ENCODE results near the gene RTEL1. TPM values are rescaled to one million over a fixed set of nuclear protein-coding genes. Genes with fewer than 3 reads are reported as not detected.
A peak's percentile ranks its signal among the peaks of the same experiment; 100 is the strongest.
"Not testable (repeated sequence)": the region's sequence is repeated elsewhere in the genome, so short reads cannot be mapped to it uniquely, and the experiment has no call there.

The RTEL1 gene
- total RNA-seq, 1 experiment from 2014 or later: 39.2 TPM

DNA sequence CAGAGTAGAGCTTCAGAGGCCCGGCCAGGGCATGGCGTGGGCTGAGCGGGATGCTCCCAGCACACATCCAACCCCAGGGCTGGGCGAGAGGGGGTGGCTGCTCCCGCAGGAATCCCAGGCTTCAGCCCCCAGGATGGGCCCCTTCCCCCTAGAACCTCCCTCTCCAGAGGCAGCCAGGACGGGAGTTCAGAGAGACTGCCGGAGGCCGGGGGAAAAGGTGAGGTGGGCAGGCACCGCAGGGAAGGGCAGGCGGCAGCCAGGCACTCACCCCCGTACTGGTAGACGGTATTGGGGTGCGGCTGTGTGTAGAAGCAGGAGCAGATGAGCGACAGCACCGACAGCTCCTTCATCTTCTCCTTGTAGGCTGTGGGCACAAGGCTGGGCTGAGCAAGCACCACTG lies 14.2 kb upstream of the RTEL1 start:
- H3K4me1 Mint-ChIP-seq (ENCODE audit: insufficient read depth, unreplicated experiment): no peaks in the 10 kb centered on the region
- intact Hi-C loops (cut with micrococcal nuclease): loop anchor here (10.0 kb wide), 1 partner anchor 109 kb away; the partner anchor contains the start of gene PTK6
- H3K36me3 Mint-ChIP-seq (ENCODE audit: insufficient read depth, unreplicated experiment): peaks cover 10% of the 10 kb centered on the region
- no peaks in the 10 kb centered on the region for H3K27me3 Mint-ChIP-seq (ENCODE audit: insufficient read depth, unreplicated experiment)
- POLR2A ChIA-PET: no interaction called here
- no TSS peak for BruUV-seq (replicated peaks)
- peak overlapping the region; percentile 74 for H3K4me3 Mint-ChIP-seq (ENCODE audit: unreplicated experiment)
- CTCF ChIA-PET: interaction anchor here (0.7 kb wide), 1 partner anchor 37 kb away, joined by 3 read pairs; no protein-coding TSS in a partner anchor
- no peak for DNase-seq (ENCODE audit: unreplicated experiment)
- TF ChIP-seq, protein P1, sequence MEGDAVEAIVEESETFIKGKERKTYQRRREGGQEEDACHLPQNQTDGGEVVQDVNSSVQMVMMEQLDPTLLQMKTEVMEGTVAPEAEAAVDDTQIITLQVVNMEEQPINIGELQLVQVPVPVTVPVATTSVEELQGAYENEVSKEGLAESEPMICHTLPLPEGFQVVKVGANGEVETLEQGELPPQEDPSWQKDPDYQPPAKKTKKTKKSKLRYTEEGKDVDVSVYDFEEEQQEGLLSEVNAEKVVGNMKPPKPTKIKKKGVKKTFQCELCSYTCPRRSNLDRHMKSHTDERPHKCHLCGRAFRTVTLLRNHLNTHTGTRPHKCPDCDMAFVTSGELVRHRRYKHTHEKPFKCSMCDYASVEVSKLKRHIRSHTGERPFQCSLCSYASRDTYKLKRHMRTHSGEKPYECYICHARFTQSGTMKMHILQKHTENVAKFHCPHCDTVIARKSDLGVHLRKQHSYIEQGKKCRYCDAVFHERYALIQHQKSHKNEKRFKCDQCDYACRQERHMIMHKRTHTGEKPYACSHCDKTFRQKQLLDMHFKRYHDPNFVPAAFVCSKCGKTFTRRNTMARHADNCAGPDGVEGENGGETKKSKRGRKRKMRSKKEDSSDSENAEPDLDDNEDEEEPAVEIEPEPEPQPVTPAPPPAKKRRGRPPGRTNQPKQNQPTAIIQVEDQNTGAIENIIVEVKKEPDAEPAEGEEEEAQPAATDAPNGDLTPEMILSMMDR (IDR thresholded peaks at IDR 0.05; ENCODE audit: unreplicated experiment): no peak
- no peaks in the 10 kb centered on the region for H3K9me3 Mint-ChIP-seq (ENCODE audit: unreplicated experiment)
- no peak overlapping the region for H3K27ac Mint-ChIP-seq (ENCODE audit: low read depth, unreplicated experiment)

DNA sequence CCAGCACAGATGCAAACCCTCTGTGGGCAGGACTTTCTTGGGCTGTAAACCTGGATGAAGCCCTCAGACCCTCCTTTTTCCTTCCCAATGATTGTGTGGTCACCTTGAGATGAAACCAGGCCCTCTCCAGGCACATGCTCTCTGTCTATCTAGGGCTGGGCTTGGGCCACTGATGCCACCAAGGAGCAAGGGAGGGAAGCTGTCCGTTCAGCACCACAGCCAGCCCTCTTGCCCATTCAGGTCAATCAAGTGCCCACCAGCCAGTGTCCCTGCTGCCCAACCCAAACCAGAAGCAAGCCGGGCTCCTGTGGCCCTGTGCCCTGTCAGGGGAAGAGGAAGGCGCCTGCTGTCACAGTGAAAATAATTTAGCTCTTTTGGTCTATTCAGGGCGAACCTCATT lies 12.9 kb upstream of the RTEL1 start:
- Mint-ChIP-seq H3K4me1 (ENCODE audit: insufficient read depth, unreplicated experiment) (no peaks in the 10 kb centered on the region), H3K27me3 (ENCODE audit: insufficient read depth, unreplicated experiment) (no peaks in the 10 kb centered on the region), H3K9me3 (ENCODE audit: unreplicated experiment) (no peaks in the 10 kb centered on the region), H3K4me3 (ENCODE audit: unreplicated experiment) (no peak overlapping the region), H3K36me3 (ENCODE audit: insufficient read depth, unreplicated experiment) (peaks cover 10% of the 10 kb centered on the region), H3K27ac (ENCODE audit: low read depth, unreplicated experiment) (no peak overlapping the region)
- POLR2A ChIA-PET: interaction anchor here (0.7 to 1.6 kb wide), 2 partner anchors 13 to 25 kb away, joined by 5 to 7 read pairs; partner anchors contain the start of gene RTEL1
- intact Hi-C loops (cut with micrococcal nuclease): loop anchor here (10.0 kb wide), 1 partner anchor 110 kb away; the partner anchor contains the start of gene PTK6
- TF ChIP-seq, protein P1 (IDR thresholded peaks at IDR 0.05; ENCODE audit: unreplicated experiment): no peak
- BruUV-seq (replicated peaks): no TSS peak
- CTCF ChIA-PET: interaction anchor here (0.8 kb wide), 1 partner anchor 10 kb away, joined by 3 read pairs; no protein-coding TSS in a partner anchor
- DNase-seq (ENCODE audit: unreplicated experiment): no peak

DNA sequence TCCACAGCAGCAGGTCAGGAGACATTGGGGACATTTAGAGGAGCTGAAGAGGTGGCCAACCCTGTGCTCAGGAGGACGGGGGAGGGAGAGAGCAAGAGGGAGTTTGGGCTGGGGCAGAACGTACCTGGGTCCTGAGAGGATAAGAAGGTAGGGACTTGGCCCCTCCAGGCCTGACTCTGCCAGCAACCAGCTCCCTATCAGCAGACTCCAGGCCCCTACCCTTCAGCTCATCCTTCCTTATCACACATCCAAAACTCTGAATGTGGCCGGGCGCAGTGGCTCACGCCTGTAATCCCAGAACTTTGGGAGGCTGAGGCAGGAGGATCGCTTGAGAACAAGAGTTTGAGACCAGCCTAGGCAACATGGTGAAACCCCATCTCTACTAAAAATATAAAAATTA lies 9.9 kb upstream of the RTEL1 start:
- Mint-ChIP-seq H3K36me3 (ENCODE audit: insufficient read depth, unreplicated experiment) (peaks cover 4% of the 10 kb centered on the region), H3K27me3 (ENCODE audit: insufficient read depth, unreplicated experiment) (no peaks in the 10 kb centered on the region), H3K9me3 (ENCODE audit: unreplicated experiment) (no peaks in the 10 kb centered on the region), H3K27ac (ENCODE audit: low read depth, unreplicated experiment) (no peak overlapping the region), H3K4me1 (ENCODE audit: insufficient read depth, unreplicated experiment) (peaks cover 7% of the 10 kb centered on the region), H3K4me3 (ENCODE audit: unreplicated experiment) (no peak overlapping the region)
- intact Hi-C loops (cut with micrococcal nuclease): loop anchor here (10.0 kb wide), 1 partner anchor 113 kb away; the partner anchor contains the start of gene PTK6
- TF ChIP-seq, protein P1 (IDR thresholded peaks at IDR 0.05; ENCODE audit: unreplicated experiment): no peak
- ChIA-PET CTCF (interaction anchor here (0.6 to 0.7 kb wide), 2 partner anchors 326 to 332 kb away, joined by 3 read pairs; partner anchors contain the start of gene PRPF6), POLR2A (interaction anchor here (1.0 to 1.8 kb wide), 4 partner anchors 10 to 327 kb away, joined by 3 to 15 read pairs (median 4); partner anchors contain the start of genes ARFRP1, GMEB2, RTEL1 and ZGPAT)
- BruUV-seq (replicated peaks): no TSS peak
- DNase-seq (ENCODE audit: unreplicated experiment): no peak

DNA sequence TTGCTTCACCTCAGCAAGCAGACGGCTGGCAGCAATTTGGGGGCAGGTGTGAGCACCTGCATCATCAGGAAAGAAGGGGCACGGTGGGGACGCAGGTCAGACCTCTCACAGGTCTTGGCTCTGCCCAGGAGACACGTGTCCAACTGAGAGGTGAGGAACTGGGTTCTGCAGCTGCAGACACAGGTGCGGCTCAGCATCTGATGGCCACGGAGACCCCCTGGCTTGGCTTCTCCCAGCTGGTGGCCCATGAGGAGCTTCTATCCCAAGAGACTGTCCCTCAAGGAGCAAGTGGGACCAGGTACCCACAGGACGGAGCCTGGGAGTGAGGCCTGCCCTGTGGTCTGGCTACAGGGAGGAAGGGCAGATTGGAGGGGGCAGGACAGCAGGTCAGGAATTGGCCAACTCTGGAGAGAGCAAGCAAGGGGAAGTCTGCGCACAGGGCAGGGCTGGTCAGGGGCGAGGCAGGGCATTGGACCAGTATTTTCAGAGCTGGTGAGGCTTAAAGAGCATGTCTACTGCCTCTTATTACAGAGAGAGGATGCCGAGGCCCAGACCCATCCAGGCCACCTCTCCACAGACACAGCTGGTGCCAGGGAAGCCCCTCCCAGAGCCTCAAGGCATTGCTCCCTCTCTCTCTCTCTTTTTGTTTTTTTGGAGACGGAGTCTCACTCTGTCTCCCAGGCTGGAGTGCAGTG lies 9.1 kb upstream of the RTEL1 start:
- H3K27ac Mint-ChIP-seq (ENCODE audit: low read depth, unreplicated experiment): no peak overlapping the region
- H3K4me3 Mint-ChIP-seq (ENCODE audit: unreplicated experiment): no peak overlapping the region
- no peaks in the 10 kb centered on the region for H3K36me3 Mint-ChIP-seq (ENCODE audit: insufficient read depth, unreplicated experiment)
- TF ChIP-seq, protein P1 (IDR thresholded peaks at IDR 0.05; ENCODE audit: unreplicated experiment): no peak
- CTCF ChIA-PET: no interaction called here
- H3K27me3 Mint-ChIP-seq (ENCODE audit: insufficient read depth, unreplicated experiment): no peaks in the 10 kb centered on the region
- peaks cover 7% of the 10 kb centered on the region for H3K4me1 Mint-ChIP-seq (ENCODE audit: insufficient read depth, unreplicated experiment)
- no peak for DNase-seq (ENCODE audit: unreplicated experiment)
- POLR2A ChIA-PET: interaction anchor here (0.6 to 1.8 kb wide), 4 partner anchors 9 to 59 kb away, joined by 3 to 15 read pairs (median 4); partner anchors contain the start of genes ARFRP1, GMEB2, RTEL1 and ZGPAT
- H3K9me3 Mint-ChIP-seq (ENCODE audit: unreplicated experiment): no peaks in the 10 kb centered on the region
- no TSS peak for BruUV-seq (replicated peaks)
- intact Hi-C loops (cut with micrococcal nuclease): loop anchor here (10.0 kb wide), 1 partner anchor 114 kb away; the partner anchor contains the start of gene PTK6

DNA sequence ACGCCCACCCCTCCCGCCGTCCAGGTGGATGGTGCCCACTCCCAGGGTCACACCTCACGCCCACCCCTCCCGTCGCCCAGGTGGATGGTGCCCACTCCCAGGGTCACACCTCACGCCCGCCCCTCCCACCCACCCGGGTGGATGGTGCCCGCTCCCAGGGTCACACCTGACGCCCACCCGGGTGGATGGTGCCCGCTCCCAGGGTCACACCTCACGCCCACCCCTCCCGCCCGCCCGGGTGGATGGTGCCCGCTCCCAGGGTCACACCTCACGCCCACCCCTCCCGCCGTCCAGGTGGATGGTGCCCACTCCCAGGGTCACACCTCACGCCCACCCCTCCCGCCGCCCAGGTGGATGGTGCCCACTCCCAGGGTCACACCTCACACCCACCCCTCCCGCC lies 7.6 kb upstream of the RTEL1 start:
- H3K4me1 Mint-ChIP-seq (ENCODE audit: insufficient read depth, unreplicated experiment); H3K4me3 Mint-ChIP-seq (ENCODE audit: unreplicated experiment); POLR2A ChIA-PET; H3K27me3 Mint-ChIP-seq (ENCODE audit: insufficient read depth, unreplicated experiment); intact Hi-C loops (cut with micrococcal nuclease); H3K27ac Mint-ChIP-seq (ENCODE audit: low read depth, unreplicated experiment); DNase-seq (ENCODE audit: unreplicated experiment); BruUV-seq (replicated peaks); H3K9me3 Mint-ChIP-seq (ENCODE audit: unreplicated experiment); H3K36me3 Mint-ChIP-seq (ENCODE audit: insufficient read depth, unreplicated experiment): not testable (repeated sequence)
- CTCF ChIA-PET: interaction anchor here (0.6 kb wide), 2 partner anchors 23 to 113 kb away, joined by 3 read pairs; partner anchors contain the start of gene PTK6

All from MCF 10A (cell line).